SIG-M5 treated with dmso at 0.1 percent for 504 hours (cell line): ENCODE results near the gene RALGAPA1.
"Not testable (repeated sequence)": the region's sequence is repeated elsewhere in the genome, so short reads cannot be mapped to it uniquely, and the experiment has no call there.

Source experiments
- DNase-seq: peaks from one replicate; lab custom pipeline; 2025; ENCODE audit not compliant: unreplicated experiment; lab: John Stamatoyannopoulos, UW

Gene RALGAPA1

DNA sequence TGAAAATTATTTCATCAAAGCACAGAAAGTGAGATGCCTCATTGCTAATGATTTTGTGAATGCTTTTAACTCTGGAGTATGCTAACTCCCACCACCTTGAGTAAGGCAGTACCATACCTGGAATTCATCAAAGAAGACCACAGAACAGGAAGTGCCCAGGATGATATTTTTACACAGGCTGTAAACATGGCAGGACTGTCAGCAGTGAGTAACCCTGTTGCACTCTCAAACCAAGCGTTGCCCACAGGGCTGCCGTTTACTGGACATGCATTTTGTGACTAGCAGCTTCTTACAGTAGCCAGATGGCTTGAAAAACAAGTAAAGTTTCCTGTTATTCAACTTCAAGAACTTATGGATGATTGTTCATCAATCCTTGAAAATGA lies 42.4 kb downstream of the RALGAPA1 start:
- DNase-seq, result no peak

DNA sequence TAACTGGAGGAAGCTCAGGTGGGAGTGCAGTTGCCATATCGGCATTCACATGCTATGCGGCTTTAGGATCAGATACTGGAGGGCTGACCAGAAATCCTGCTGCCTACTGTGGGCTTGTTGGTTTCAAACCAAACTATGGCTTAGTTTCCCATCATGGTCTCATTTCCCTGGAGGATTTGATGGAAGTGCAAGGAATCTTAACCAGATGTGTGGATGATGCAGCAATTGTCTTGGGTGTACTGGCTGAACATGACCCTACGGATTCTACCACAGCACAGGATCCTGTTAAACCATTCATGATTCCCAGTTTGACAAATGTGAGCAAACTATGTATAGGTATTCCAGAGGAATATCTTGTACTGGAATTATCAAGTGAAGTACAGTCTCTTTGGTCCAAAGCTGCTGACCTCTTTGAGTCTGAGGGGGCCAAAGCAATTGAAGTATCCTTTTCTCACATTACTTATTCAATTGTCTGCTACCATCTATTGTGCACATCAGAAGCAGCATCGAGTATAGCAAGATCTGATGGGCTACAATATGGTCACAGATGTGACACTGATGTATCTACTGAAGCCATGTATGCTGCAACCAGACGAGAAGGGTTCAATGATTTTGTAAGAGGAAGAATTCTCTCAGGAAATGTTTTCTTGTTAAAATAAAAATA lies 42.9 kb downstream of the RALGAPA1 start:
- no peak for DNase-seq

DNA sequence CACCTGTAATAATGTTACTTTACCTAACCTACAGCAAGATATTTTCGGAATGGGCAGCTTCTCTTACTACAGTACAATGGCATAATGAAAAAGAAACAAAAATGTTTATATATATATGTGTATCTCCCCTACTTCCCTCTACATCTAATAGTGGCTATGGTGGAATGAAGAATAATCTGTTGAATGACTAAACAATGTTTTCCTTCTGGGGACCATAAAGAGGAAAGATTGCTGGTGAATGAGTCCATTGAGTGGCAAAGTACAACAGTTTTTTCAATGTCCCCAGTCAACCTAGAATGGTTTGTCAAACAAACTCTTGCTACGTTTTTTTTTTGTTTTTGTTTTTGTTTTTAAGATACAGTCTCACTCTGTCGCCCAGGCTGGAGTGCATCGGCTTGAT lies 47.2 kb downstream of the RALGAPA1 start:
- DNase-seq, result no peak

DNA sequence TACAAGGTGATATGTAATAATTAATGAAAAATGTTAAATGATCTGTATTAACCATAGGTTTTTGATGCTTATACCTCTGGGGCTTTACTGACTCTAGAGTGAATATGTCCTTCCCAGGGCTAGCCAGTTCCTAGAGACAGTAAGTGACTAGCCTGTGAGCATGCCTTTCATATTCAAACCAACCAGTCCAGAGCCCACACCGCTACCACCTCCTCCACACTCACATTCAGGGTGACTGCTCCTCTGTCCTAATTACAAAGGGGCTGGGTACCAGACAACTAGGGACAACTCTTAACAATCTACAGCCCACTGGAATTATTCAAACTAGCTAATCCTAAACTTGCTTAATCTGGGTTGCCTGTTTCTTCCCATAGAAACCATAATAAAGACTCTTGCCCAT lies 49.0 kb downstream of the RALGAPA1 start:
- DNase-seq, result no peak

DNA sequence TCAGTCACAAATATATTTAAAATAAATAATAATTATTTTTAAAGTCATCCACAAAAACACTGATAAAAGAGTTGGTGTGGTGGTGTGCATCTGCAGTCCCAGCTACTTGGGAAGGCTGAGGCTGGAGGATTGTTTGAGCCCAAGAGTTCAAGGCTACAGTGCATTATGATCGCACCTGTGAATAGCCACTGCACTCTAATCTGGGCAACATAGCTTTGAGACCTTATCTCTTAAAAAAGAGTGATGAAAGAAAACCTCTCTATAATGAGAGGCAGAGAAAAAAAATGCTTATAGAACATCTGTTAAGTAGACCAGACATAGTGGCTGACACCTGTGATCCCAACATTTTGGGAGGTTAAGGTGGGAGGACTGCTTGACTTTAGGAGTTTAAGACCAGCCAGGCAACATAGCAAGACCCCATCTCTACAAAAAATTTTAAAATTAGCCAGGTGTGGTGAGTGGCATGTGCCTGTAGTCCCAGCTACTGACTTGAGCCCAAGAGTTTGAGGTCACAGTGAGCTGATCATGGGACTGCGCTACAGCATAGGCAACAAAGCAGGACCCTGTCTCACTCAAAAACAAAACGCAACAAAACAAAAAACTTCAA lies 50.5 kb downstream of the RALGAPA1 start:
- DNase-seq, result no peak

DNA sequence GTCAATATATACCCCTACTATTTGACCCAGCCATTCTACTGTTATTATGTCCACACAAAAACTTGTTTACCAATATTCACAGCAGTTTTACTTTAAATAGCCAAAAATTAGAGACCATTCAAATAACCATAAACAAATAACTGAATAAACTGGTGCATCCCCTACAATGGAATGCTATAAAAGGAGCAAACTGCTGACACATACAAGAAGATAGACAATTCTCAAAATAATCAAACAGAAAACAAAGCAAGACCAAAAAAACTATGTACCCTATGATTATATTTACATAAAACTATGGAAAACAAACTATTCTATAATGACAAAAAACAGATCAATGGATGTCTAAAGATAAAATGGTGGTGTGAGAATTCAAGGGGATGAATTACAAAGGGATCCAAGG lies 54.4 kb downstream of the RALGAPA1 start:
- DNase-seq, result no peak

DNA sequence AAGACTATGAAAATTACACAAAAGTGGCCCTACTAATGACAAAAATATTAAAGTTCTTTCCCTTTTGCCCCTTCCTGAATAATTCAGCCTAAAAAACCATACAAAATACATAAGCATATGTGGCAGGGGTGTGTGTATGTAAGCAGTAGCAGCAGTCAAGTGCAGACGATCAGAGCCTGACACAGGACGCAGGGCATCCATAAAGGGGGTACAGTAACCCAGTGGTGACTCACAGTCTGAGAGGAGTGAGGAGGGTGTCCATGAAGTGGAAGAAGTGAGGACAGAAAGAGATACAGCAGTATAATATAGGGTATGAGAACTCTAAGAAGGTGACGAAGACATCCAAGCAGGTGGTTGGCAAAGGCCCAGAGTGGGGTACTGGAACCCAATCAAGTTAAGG lies 56.7 kb downstream of the RALGAPA1 start:
- no peak for DNase-seq

DNA sequence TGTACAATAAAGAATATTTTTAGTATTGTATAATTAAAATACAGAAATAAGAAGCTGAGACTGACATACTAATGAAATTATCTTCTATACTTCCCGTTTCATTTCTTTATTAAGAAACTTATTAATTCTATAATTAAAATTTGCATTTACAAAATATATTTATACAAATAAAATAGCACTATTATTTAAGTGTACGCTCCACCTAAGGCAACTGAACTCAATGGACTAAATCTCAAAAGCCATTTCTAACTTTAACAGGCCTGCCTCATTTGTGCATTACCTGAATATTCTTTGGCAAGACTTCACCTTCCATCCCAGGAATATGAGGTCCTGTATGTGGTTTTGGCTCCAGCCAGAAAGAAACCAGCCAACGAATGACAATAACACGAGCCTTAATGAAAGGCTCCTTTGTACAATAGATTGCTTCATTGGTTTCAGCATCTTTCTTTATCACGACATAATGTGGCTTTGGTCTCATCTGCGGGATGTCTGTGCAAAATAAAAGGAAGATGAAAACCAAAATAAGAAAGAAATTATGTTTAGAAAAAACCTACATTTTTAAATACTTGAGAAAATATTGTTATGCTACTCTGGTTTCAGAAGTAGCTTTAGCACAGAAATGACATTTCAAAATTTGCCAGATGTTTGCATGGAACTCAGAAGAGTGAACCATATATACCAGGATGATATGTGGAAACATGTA lies 58.7 kb downstream of the RALGAPA1 start:
- DNase-seq, result no peak

DNA sequence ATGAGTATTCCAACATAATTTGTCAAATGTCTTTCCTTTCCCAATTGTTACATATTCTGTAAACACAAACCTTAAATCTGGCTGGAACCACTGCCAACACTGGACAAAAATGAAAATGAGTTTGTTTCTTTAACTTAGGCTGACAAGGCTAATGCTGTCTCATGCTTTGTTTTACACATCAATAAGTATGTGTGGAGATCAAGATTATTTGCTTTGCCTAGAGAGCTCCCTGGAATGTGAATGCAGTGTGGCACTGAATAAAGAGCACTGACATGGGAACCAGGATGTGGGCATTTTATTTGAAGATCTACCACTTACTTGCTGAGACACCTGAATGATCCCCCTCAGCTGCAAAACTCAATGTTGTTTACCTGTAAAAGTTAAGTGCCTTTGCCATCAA lies 61.7 kb downstream of the RALGAPA1 start:
- DNase-seq, result peak; percentile 16

DNA sequence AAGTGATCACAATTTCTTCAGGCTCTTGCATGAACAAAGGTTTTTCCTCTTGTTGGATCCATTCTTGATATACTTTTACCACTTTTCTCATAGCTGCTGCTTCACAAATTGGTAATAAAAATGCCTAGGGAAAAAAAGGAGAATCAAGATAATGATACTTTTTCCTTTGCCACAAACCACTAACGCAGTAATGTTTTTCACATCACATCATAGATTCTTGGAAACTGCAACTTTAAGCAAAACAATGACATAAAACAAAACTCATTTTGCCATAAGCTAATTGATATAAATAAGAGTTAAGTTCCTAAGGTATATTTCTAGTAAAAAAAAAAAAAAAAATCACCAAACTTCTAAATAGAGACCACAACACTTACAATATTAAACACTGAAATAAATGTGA lies 66.7 kb downstream of the RALGAPA1 start:
- DNase-seq, result no peak

DNA sequence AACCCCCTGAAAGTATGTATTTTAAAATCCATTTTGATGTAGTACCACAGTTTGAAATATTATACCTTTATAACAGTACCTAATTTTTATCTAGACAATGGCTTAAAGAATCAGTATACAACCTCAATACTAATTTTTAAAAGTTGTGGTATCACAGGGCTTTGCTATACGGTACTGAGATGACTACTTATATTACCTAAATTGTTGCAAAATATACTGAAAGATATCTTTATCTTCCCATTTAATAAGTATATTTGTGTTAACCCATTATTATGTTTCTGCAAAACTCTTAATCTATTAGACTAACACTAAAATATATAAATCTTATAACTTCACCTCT lies 67.1 kb downstream of the RALGAPA1 start:
- DNase-seq, result no peak

DNA sequence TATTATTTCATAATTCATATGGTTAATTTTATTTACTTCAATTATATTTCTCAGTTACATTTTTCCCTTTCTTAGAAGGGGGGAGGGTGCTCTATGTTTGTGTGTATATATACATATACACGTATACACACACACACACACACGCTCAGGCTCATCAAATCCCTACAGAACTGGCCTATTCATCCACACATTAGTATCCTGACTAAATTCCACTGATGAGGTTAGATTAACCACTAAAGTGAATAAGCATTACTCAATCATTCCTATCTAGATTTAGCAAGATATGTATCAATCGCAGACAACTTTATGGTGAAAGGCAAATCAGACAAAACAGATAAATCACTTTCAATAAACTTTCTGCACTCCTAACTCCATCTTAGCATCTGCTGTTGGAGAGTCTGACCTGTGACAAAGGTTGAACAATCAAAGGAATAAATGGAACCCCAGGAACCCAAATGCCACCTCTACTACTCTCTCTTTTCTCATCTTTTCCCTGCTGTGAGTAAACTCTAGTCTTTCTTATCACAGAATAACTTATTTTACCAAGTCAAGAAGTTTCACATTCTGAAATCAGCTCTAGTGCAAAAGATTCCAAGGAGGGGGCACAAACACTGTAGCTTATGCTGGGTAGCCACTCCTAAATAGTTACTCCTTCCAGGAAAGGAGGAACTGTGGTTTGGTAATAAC lies 67.6 kb downstream of the RALGAPA1 start:
- no peak for DNase-seq

DNA sequence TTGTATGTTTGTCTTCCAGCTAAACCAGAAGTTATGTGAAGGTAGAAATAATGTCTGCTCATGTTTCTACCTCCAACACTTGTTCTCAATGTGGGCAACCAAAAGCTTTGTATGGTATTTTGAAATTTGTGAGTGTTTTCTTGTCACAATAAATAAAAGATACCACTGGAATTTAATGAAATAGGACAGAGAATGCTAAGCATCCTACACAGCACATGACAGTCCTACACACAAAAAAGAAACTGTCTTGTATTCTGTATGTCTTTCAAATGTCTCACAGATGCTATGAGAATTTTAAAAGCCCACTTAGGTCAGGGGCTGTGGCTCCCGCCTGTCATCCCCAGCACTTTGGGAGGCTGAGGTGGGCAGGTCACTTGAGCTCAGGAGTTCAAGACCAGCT lies 68.9 kb downstream of the RALGAPA1 start:
- DNase-seq, result no peak

DNA sequence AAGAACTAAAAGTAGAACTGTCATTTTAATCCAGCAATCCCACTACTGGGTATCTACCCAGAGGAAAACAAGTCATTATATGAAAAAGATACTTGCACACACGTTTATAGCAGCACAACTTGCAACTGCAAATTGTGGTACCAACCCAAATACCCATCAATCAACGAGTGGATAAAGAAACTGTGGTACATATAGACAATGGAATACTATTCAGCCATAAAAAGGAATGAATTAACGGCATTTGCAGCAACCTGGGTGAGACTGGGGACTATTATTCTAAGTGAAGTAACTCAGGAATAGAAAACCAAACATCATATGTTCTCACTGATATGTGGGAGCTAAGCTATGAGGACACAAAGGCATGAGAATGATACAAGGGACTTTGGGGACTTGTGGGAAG lies 73.9 kb downstream of the RALGAPA1 start:
- DNase-seq, result not testable (repeated sequence)

DNA sequence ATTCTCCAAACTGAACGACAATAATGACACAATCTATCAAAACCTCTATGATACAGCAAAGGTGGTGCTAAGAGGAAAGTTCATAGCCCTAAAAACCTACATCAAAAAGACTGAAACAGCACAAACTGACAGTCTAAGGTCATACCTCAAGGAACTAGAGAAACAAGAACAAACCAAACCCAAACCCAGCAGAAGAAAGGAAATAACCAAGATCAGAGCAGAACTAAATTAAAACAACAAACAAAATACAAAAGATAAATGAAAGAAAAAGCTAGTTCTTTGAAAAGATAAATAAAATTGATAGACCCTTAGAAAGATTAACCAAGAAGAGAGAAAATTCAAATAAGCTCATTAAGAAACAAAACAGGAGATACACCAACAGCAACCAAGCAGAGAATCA lies 75.6 kb downstream of the RALGAPA1 start:
- DNase-seq, result not testable (repeated sequence)

DNA sequence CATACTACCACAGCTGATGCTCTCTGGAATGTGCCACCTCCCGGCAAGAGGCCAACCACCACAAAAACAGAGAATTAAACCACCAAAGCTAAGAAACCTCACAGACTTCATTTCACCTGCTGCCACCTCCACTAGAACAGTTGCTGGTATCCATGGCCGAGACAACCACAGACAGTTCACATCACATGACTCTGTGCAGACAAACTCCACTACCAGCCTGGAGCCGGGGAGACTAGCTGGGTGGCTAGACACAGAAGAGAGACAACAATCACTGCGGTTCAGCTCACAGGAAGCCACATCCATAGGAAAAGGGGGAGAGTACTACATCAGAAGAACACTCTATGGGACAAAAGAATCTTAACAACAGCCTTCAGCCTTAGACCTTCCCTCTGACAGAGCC lies 78.2 kb downstream of the RALGAPA1 start:
- DNase-seq, result no peak

DNA sequence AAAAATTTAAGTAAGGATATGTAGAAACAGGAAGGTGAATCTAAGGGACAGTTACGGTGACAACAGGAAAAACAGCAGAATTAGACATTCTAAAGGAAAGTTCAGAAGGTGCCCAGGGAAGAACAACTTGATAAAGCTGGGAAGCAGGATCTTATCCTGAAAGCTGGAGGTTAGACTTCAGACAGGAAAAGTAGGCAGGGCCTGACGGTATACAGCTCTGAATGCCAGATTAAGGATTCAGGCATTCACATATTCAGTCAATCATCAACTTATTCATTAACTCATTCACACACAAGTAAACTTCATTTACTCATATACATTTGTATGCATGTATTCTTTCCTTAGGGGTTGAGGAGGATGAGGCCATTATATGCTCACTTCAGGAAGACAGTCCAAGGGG lies 81.3 kb downstream of the RALGAPA1 start:
- DNase-seq, result no peak

DNA sequence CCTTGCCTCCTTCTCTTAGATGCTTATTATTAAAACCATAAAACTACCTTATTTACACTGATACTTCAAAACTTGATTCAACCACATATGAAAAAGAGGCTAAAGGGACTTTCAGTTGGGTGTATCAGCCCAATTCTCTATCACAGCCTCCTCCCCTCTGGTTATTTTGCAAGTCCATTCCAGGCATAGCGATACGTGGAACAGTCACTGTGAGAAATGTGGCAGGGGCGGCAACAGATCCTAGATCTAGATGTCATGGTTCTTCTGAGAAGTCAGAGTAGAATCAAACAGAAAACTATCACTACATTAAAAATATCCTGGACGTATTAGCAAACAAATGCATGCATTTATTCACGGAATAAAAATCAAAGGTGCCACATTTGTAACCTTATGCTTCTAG lies 83.2 kb downstream of the RALGAPA1 start:
- no peak for DNase-seq

DNA sequence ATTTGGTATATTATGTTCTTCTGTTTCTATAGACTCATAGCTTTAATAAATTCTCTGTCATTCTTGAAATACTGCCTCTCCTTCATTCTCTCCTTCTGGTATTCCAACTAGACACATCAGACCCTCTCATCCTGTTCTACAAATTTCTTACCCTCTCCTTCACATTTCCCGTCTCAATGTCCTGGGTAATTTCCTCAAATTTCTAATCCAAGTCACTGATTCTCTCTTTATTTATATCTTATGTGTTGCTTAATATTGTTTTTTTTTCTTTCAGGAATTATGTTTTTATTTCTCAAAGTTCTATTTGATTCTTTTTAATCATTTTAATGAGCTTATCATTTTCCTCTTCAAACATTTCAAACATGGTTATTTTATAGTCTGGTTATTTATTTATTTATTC lies 94.0 kb downstream of the RALGAPA1 start:
- DNase-seq, result no peak

DNA sequence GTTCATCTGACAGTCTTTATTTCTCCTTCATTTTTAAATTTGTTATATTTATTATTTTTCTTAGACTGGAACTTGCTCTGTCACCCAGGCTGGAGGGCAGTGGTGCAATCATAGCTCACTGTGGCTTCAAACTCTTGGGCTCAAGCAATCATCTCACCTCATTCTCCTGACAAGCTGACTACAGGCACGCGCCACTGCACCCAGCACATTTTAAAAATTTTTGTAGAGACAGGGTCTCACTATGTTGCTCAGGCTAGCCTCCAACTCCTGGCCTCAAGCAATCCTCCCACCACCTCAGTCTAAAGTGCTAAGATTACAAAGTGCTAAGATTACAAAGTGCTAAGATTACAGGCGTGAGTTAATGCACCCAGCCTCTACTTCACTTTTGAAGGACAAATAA lies 96.6 kb downstream of the RALGAPA1 start:
- no peak for DNase-seq

DNA sequence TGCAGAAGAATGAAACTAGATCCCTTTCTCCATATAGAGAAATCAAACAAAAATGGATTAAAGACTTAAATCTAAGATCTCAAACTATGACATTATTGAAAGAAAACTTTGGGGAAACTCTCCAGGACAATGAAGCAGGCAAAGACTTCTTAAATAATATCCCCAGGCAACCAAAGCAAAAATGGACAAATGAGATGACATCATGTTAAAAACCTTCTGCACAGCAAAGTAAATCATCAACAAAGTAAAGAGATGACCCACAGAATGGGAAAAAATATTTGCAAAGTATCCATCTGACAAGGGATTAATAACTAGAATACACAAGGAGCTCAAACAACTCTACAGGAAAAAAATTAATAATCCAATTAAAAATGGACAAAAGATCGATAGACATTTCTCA lies 101.0 kb downstream of the RALGAPA1 start:
- no peak for DNase-seq

DNA sequence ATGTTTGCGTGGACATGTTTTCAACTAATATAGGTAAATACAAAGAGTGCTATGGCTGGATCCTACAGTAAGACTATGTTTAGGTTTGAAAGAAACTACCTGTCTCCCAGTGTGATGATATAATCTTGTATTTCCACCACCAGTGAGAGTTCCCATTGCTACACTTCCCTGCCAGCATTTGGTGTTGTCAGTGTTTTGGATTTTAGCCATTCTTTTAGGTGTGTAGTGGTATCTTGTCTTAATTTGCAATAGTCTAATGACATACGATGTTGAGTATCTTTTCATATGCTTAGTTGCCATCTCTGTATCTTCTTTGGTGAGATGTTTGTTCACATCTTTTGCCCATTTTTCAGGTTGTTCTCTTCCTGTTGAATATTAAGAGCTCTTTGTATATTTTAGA lies 103.5 kb downstream of the RALGAPA1 start:
- no peak for DNase-seq
